ENCODE measurements around the gene C2CD4C. TPM values are rescaled to one million over a fixed set of nuclear protein-coding genes. Genes with fewer than 3 reads are reported as not detected.

The C2CD4C gene, protein sequence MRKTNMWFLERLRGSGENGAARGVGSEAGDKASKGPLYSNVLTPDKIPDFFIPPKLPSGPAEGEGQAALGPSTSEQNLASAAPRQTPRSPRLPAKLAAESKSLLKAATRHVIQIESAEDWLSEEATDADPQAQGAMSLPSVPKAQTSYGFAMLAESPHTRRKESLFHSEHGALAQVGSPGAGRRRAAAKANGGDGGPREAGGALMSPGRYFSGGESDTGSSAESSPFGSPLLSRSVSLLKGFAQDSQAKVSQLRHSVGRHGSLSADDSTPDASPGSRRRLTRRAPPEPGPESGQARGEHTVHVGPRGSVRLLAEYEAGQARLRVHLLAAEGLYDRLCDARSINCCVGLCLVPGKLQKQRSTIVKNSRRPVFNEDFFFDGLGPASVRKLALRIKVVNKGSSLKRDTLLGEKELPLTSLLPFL
- not detected for total RNA-seq
- total RNA-seq (2013): not detected

DNA sequence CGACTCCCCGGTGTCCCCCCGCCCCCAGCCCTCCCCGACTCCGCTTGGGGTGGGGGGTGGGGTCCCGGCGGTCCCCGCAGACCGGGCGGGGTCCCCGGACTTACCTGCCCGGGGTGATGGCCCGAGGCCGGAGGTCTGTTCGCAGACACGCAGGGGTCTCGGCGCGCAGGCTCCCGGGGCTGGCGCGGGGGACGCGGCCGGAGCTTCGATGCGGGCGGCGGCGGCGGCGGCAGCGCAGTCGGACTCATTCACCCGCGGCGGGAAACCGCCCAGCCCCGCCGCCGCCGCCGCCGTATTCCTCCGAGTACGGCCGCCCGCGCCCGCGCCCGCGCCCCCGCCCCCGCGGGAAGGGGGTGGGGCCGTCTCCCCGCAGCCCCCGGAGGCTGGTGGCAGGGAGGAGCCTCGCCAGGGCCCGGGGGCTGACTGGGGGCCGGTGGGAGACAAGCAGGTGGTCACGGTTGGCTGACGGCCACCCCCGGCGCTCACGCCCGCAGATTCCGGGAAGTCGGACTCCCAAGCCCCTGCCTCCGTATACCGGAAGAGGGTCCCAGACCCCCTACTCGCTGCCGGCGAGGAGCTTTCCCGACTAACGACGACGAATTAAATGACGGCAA lies at the start of gene C2CD4C:
Gene C2CD4C, minus strand, starts transcription at position 246 of the 614 bp plus-strand sequence. CDS start 786 bp downstream, outside the sequence.
- DNase-seq (peak in 1 of 2 donors; percentile 31), ATAC-seq (peak in 2 of 3 donors; percentile 53 to 70)
- Histone ChIP-seq H3K36me3 (ENCODE audit: control insufficient read depth, insufficient read depth, low read length) (no peaks in the 10 kb centered on the region), H3K4me3 (ENCODE audit: low read length) (no peak within 1 kb of the TSS), H3K9me3 (ENCODE audit: control insufficient read depth, insufficient read depth, low read length) (no peaks in the 10 kb centered on the region), H3K4me1 (ENCODE audit: control insufficient read depth, insufficient read depth, low read length) (peaks cover 14% of the 10 kb centered on the region), H3K27ac (ENCODE audit: low read length) (no peak within 1 kb of the TSS), H3K27me3 (ENCODE audit: control insufficient read depth, insufficient read depth, low read length) (peaks cover 20% of the 10 kb centered on the region)
- H3K27ac Mint-ChIP-seq: peak within 1 kb of the TSS in 1 of 2 donors; percentile 56
- intact Hi-C loops (cut with micrococcal nuclease): no loop called here
- TF ChIP-seq, protein P1, sequence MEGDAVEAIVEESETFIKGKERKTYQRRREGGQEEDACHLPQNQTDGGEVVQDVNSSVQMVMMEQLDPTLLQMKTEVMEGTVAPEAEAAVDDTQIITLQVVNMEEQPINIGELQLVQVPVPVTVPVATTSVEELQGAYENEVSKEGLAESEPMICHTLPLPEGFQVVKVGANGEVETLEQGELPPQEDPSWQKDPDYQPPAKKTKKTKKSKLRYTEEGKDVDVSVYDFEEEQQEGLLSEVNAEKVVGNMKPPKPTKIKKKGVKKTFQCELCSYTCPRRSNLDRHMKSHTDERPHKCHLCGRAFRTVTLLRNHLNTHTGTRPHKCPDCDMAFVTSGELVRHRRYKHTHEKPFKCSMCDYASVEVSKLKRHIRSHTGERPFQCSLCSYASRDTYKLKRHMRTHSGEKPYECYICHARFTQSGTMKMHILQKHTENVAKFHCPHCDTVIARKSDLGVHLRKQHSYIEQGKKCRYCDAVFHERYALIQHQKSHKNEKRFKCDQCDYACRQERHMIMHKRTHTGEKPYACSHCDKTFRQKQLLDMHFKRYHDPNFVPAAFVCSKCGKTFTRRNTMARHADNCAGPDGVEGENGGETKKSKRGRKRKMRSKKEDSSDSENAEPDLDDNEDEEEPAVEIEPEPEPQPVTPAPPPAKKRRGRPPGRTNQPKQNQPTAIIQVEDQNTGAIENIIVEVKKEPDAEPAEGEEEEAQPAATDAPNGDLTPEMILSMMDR (IDR thresholded peaks at IDR 0.05): no peak
- peaks cover 5 to 7% of the 10 kb centered on the region in 2 donors for H3K4me1 Mint-ChIP-seq
- no peaks in the 10 kb centered on the region for H3K9me3 Mint-ChIP-seq
- H3K36me3 Mint-ChIP-seq: no peaks in the 10 kb centered on the region
- peaks cover 8 to 9% of the 10 kb centered on the region in 2 donors for H3K27me3 Mint-ChIP-seq (ENCODE audit: low read depth in 2 of 2)
- under 1% methylated on average over 80 of the region's 80 CpGs for WGBS (ENCODE audit: insufficient coverage)
- H3K4me3 Mint-ChIP-seq: peak within 1 kb of the TSS; percentile 83

DNA sequence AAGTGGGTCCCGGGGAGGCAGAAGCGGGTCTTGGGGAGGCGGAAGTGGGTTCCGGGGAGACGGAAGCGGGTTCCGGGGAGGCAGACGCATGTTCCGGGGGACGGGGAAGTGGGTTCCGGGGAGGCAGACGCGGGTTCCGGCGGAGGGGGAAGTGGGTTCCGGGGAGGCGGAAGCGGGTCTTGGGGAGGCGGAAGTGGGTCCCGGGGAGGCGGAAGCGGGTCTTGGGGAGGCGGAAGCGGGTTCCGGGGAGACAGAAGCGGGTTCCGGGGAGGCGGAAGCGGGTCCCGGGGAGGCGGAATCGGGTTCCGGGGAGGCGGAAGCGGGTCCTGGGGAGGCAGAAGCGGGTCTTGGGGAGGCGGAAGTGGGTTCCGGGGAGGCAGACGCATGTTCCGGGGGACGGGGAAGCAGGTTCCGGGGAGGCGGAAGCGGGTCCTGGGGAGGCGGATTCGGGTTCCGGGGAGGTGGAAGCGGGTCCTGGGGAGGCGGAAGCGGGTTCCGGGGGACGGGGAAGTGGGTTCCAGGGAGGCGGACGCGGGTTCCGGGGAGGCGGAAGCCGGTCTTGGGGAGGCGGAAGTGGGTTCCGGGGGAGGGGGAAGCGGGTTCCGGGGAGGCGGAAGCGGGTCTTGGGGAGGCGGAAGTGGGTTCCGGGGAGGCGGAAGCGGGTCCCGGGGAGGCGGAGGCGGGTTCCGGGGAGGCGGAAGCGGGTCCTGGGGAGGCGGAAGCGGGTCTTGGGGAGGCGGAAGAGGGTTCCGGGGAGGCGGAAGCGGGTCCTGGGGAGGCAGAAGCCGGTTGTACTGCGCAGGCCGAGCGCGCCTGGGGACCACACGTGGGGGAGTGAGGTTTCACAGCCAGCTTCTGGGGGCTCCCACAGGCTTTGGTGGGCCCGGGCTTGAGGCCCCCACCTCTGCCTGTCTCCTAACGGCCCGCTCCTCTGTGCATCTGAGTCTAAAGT lies 49.4 kb upstream of the C2CD4C start:
- WGBS (ENCODE audit: insufficient coverage): 95% methylated on average over 89 of the region's 89 CpGs
- Mint-ChIP-seq H3K27me3 (ENCODE audit: low read depth in 2 of 2) (peaks cover 0 to 20% of the 10 kb centered on the region in 2 donors), H3K4me1 (no peaks in the 10 kb centered on the region), H3K4me3 (no peak overlapping the region), H3K27ac (no peak overlapping the region), H3K9me3 (no peaks in the 10 kb centered on the region), H3K36me3 (no peaks in the 10 kb centered on the region)
- ATAC-seq (no peak), DNase-seq (no peak)
- intact Hi-C loops (cut with micrococcal nuclease): no loop called here
- TF ChIP-seq, protein P1 (IDR thresholded peaks at IDR 0.05): no peak
- peaks cover 20% of the 10 kb centered on the region for H3K27me3 ChIP-seq (ENCODE audit: control insufficient read depth, insufficient read depth, low read length)
- peaks cover 11% of the 10 kb centered on the region for H3K4me1 ChIP-seq (ENCODE audit: control insufficient read depth, insufficient read depth, low read length)
- no peak overlapping the region for H3K4me3 ChIP-seq (ENCODE audit: low read length)
- no peaks in the 10 kb centered on the region for H3K36me3 ChIP-seq (ENCODE audit: control insufficient read depth, insufficient read depth, low read length)
- no peaks in the 10 kb centered on the region for H3K9me3 ChIP-seq (ENCODE audit: control insufficient read depth, insufficient read depth, low read length)
- no peak overlapping the region for H3K27ac ChIP-seq (ENCODE audit: low read length)

DNA sequence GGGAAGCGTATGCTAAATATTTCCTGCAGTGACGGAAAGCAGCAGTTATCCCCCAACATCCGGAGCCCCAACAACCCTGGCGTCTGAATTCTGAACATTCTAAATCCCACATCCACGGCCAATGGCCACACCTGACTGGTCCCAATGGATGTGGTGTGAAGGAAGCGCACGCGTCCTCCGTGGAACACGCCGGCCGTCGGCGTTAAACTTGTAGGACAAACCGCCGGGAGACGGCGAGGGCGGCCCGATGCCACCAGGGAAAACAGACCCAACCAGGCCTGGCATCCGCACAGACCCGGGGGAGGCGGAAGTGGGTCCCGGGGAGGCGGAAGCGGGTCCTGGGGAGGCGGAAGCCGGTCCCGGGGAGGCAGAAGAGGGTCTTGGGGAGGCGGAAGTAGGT lies 48.7 kb upstream of the C2CD4C start:
- intact Hi-C loops (cut with micrococcal nuclease): no loop called here

More for the DNA sequence above, 48.7 kb upstream of the C2CD4C start:
- Histone ChIP-seq H3K4me1 (ENCODE audit: control insufficient read depth, insufficient read depth, low read length) (peaks cover 11% of the 10 kb centered on the region), H3K4me3 (ENCODE audit: low read length) (no peak overlapping the region), H3K9me3 (ENCODE audit: control insufficient read depth, insufficient read depth, low read length) (no peaks in the 10 kb centered on the region), H3K27ac (ENCODE audit: low read length) (no peak overlapping the region), H3K27me3 (ENCODE audit: control insufficient read depth, insufficient read depth, low read length) (peaks cover 18% of the 10 kb centered on the region), H3K36me3 (ENCODE audit: control insufficient read depth, insufficient read depth, low read length) (no peaks in the 10 kb centered on the region)
- Mint-ChIP-seq H3K4me3 (no peak overlapping the region), H3K27me3 (ENCODE audit: low read depth in 2 of 2) (peaks cover 0 to 17% of the 10 kb centered on the region in 2 donors), H3K27ac (no peak overlapping the region), H3K36me3 (no peaks in the 10 kb centered on the region), H3K9me3 (no peaks in the 10 kb centered on the region), H3K4me1 (no peaks in the 10 kb centered on the region)
- TF ChIP-seq, protein P1 (IDR thresholded peaks at IDR 0.05): no peak
- WGBS (ENCODE audit: insufficient coverage): 97% methylated on average over 30 of the region's 30 CpGs
- DNase-seq (no peak), ATAC-seq (no peak)

All from natural killer cell (primary cell).